H1 (cell line): ENCODE data around the gene LRRFIP1. TPM values are rescaled to one million over a fixed set of nuclear protein-coding genes. Genes with fewer than 3 reads are reported as not detected.
A peak's percentile ranks its signal among the peaks of the same experiment; 100 is the strongest.

Experiments
- CTCF ChIA-PET: fragments of 300-600 bp; sonication (Branson Sonifier 250); formaldehyde crosslinking; loops from one replicate; lab custom pipeline; 2021; ENCODE audit not compliant: partially characterized antibody; lab: Charles Lee
- POLR2A ChIA-PET: fragments of 300-600 bp; sonication (Branson Sonifier 250); formaldehyde crosslinking; loops from one replicate; lab custom pipeline; 2021; ENCODE audit warnings: inconsistent platforms; ENCODE audit not compliant: partially characterized antibody; lab: Charles Lee
- DNase-seq, 2 experiments: peaks; one replicate each; pipeline versions ENCODE4 v3.0.0 to v3.0.0-alpha.2; 2010 to 2022; ENCODE audit warnings: low spot score in 2 of 2, low read depth in 1 of 2, mixed read lengths in 1 of 2
- FAIRE-seq: peaks from 2 replicates; lab custom pipeline; 2011; peaks lifted over from hg19 to GRCh38; lab: Jason Lieb, UNC
- H2AFZ ChIP-seq: 2 replicates; pipeline ENCODE4 v1.8.1; 2012; ENCODE audit warnings: low read length, inconsistent platforms
- H2AK5ac ChIP-seq: 2 replicates; pipeline ENCODE4 v1.6.1; 2013; ENCODE audit warnings: low read depth, low read length
- H2BK120ac ChIP-seq: replicated peaks from 2 replicates; pipeline ENCODE3; 2013; ENCODE audit warnings: low read depth, low read length, inconsistent platforms
- H2BK12ac ChIP-seq: 2 replicates; pipeline ENCODE4 v1.6.1; 2013; ENCODE audit warnings: low read depth, low read length
- H2BK15ac ChIP-seq: 2 replicates; pipeline ENCODE4 v1.6.1; 2013; ENCODE audit warnings: low read length
- H2BK20ac ChIP-seq: 2 replicates; pipeline ENCODE4 v1.6.1; 2013; ENCODE audit warnings: low read length
- H2BK5ac ChIP-seq: 2 replicates; pipeline ENCODE4 v1.6.1; 2013; ENCODE audit warnings: low read depth, low read length
- H3K14ac ChIP-seq: 2 replicates; pipeline ENCODE4 v1.6.1; 2013; ENCODE audit warnings: inconsistent platforms; ENCODE audit not compliant: insufficient read length
- H3K18ac ChIP-seq: 2 replicates; pipeline ENCODE4 v1.6.1; 2013; ENCODE audit warnings: low read length; ENCODE audit errors: extremely low read depth
- H3K23ac ChIP-seq: 2 replicates; pipeline ENCODE4 v1.6.1; 2013; ENCODE audit warnings: inconsistent platforms; ENCODE audit not compliant: insufficient read length
- H3K23me2 ChIP-seq: 2 replicates; pipeline ENCODE4 v1.6.1; 2013; ENCODE audit warnings: low read depth, low read length
- H3K27ac ChIP-seq: 2 replicates; pipeline ENCODE4 v1.6.1; 2011; ENCODE audit warnings: low read depth, low read length, inconsistent platforms
- H3K27me3 ChIP-seq, 4 experiments: replicated peaks in 1 of 4; 1 replicate in 1 of 4; 2 replicates in 3 of 4; pipeline versions ENCODE4 v1.6.1 to v1.8.1; 2011 to 2013; ENCODE audit warnings: low read length in 3 of 4, mild to moderate bottlenecking in 3 of 4, inconsistent platforms in 2 of 4, mixed read lengths in 2 of 4, moderate library complexity in 1 of 4; ENCODE audit not compliant: control insufficient read depth in 3 of 4, insufficient read depth in 3 of 4; ENCODE audit errors: extremely low read depth in 1 of 4
- H3K36me3 ChIP-seq, 4 experiments: 2 replicates each; pipeline versions ENCODE4 v1.6.1 to v1.8.1; 2011 to 2013; ENCODE audit warnings: mild to moderate bottlenecking in 4 of 4, low read length in 3 of 4, moderate library complexity in 2 of 4, control low read depth in 1 of 4, inconsistent platforms in 1 of 4; ENCODE audit not compliant: insufficient read depth in 4 of 4, control insufficient read depth in 2 of 4
- H3K4ac ChIP-seq: replicated peaks from 2 replicates; pipeline ENCODE3; 2013; ENCODE audit warnings: low read length, low read depth, mixed read lengths, inconsistent platforms; ENCODE audit not compliant: insufficient read length
- H3K4me1 ChIP-seq, 4 experiments: replicated peaks in 1 of 4; 1 replicate in 1 of 4; 2 replicates in 3 of 4; pipeline versions ENCODE4 v1.6.1 to v1.8.1; 2011 to 2013; ENCODE audit warnings: low read length in 3 of 4, inconsistent platforms in 2 of 4, mixed read lengths in 1 of 4; ENCODE audit not compliant: insufficient read depth in 4 of 4, control insufficient read depth in 3 of 4
- H3K4me2 ChIP-seq, 2 experiments: 2 replicates each; pipeline versions ENCODE4 v1.6.1 to v1.8.1; 2011 to 2013; ENCODE audit warnings: low read depth in 2 of 2, low read length in 2 of 2, control low read depth in 1 of 2, inconsistent platforms in 1 of 2, mild to moderate bottlenecking in 1 of 2; ENCODE audit not compliant: insufficient read depth in 1 of 2
- H3K4me3 ChIP-seq, 4 experiments: fragments of 200-600, 300-600 bp in 1 of 4; sonication (generic), shearing (Covaris generic), sonication (Bioruptor Twin) in 1 of 4; 2 replicates each; pipeline versions ENCODE4 v1.5.1 to v1.8.1; 2011 to 2016; ENCODE audit warnings: low read length in 4 of 4, low read depth in 3 of 4, control low read depth in 2 of 4, inconsistent platforms in 2 of 4, mild to moderate bottlenecking in 2 of 4, mixed read lengths in 1 of 4, moderate library complexity in 1 of 4; ENCODE audit not compliant: insufficient read depth in 2 of 4; ENCODE audit errors: extremely low read depth in 1 of 4
- H3K56ac ChIP-seq: replicated peaks from 2 replicates; pipeline ENCODE3; 2013; ENCODE audit warnings: low read depth, mild to moderate bottlenecking, mixed read lengths, low read length, inconsistent platforms; ENCODE audit not compliant: insufficient read length
- H3K79me1 ChIP-seq: 2 replicates; pipeline ENCODE4 v1.6.1; 2013; ENCODE audit warnings: low read depth, low read length, control low read depth
- H3K79me2 ChIP-seq, 2 experiments: 2 replicates each; pipeline versions ENCODE4 v1.6.1 to v1.8.1; 2012 to 2013; ENCODE audit warnings: low read length in 2 of 2, mild to moderate bottlenecking in 2 of 2, inconsistent platforms in 1 of 2; ENCODE audit not compliant: insufficient read depth in 2 of 2, control insufficient read depth in 1 of 2
- H3K9ac ChIP-seq, 4 experiments: replicated peaks in 1 of 4; 1 replicate in 1 of 4; 2 replicates in 3 of 4; pipeline versions ENCODE4 v1.6.1 to v1.8.1; 2011 to 2013; ENCODE audit warnings: low read depth in 3 of 4, low read length in 3 of 4, control low read depth in 2 of 4, mild to moderate bottlenecking in 2 of 4, moderate library complexity in 2 of 4, inconsistent platforms in 1 of 4; ENCODE audit errors: extremely low read depth in 1 of 4
- H3K9me3 ChIP-seq, 2 experiments: 2 replicates each; pipeline versions ENCODE4 v1.6.1 to v1.8.1; 2012 to 2013; ENCODE audit warnings: mild to moderate bottlenecking in 2 of 2, moderate library complexity in 2 of 2, control low read depth in 1 of 2, inconsistent platforms in 1 of 2, low read depth in 1 of 2, low read length in 1 of 2, mixed read lengths in 1 of 2; ENCODE audit not compliant: insufficient read depth in 2 of 2
- H4K20me1 ChIP-seq, 2 experiments: replicated peaks in 1 of 2; 2 replicates each; pipeline versions ENCODE3 to v1.8.1; 2011 to 2013; ENCODE audit warnings: inconsistent platforms in 2 of 2, low read length in 2 of 2, mild to moderate bottlenecking in 1 of 2; ENCODE audit not compliant: insufficient read depth in 2 of 2, control insufficient read depth in 1 of 2
- H4K5ac ChIP-seq: 2 replicates; pipeline ENCODE4 v1.6.1; 2013; ENCODE audit warnings: low read length, low read depth, mixed read lengths, inconsistent platforms; ENCODE audit not compliant: insufficient read length
- H4K8ac ChIP-seq: 2 replicates; pipeline ENCODE4 v1.8.0; 2013; ENCODE audit warnings: mild to moderate bottlenecking, moderate library complexity, low read length, inconsistent platforms; ENCODE audit not compliant: insufficient read depth; ENCODE audit errors: extremely low read depth
- H4K91ac ChIP-seq: replicated peaks from 2 replicates; pipeline ENCODE3; 2013; ENCODE audit warnings: low read length, mixed read lengths, inconsistent platforms; ENCODE audit not compliant: insufficient read length
- BCL11A ChIP-seq, 2 experiments: IDR thresholded peaks; one replicate each; pipeline ENCODE4 v1.6.1; 2011; ENCODE audit warnings: low read depth in 2 of 2, low read length in 2 of 2, mild to moderate bottlenecking in 2 of 2
- CEBPB ChIP-seq: IDR thresholded peaks from 2 replicates; pipeline ENCODE4 v1.6.1; 2012; ENCODE audit warnings: low read depth, low read length
- CTBP2 ChIP-seq: IDR thresholded peaks from 2 replicates; pipeline ENCODE4 v1.7.0; 2011; ENCODE audit warnings: borderline replicate concordance, mild to moderate bottlenecking, moderate library complexity, mixed read lengths, low read length; ENCODE audit not compliant: insufficient read depth, insufficient read length
- CTCF ChIP-seq, 3 experiments: IDR thresholded peaks; 1 replicate in 2 of 3; 2 replicates in 1 of 3; pipeline versions ENCODE4 v1.5.1 to v1.6.1; 2011; ENCODE audit warnings: low read length in 3 of 3, mild to moderate bottlenecking in 3 of 3, inconsistent platforms in 2 of 3, low read depth in 1 of 3, moderate library complexity in 1 of 3; ENCODE audit not compliant: insufficient read depth in 1 of 3; ENCODE audit errors: control extremely low read depth in 1 of 3
- GABPA ChIP-seq: IDR thresholded peaks from 2 replicates; pipeline ENCODE4 v1.6.1; 2011; ENCODE audit warnings: mild to moderate bottlenecking, low read length, moderate library complexity, borderline replicate concordance; ENCODE audit not compliant: insufficient read depth
- GTF2F1 ChIP-seq: IDR thresholded peaks from 2 replicates; pipeline ENCODE4 v1.6.1; 2012; ENCODE audit warnings: low read depth, low read length, improper control_type of control experiment, borderline replicate concordance
- RXRA ChIP-seq: IDR thresholded peaks from 2 replicates; pipeline ENCODE4 v1.6.1; 2011; ENCODE audit warnings: low read depth, mild to moderate bottlenecking, low read length, moderate library complexity; ENCODE audit not compliant: insufficient read depth
- SP2 ChIP-seq: IDR thresholded peaks from 2 replicates; pipeline ENCODE4 v1.6.1; 2012; ENCODE audit warnings: mild to moderate bottlenecking, low read length, inconsistent platforms
- WGBS, 2 experiments: shearing (Covaris generic) in 1 of 2; methylation state at CpG; one replicate each; pipeline versions ENCODE4 v1.1.6 to v1.1.7; 2013 to 2015; ENCODE audit warnings: low lambda C conversion rate in 2 of 2, mixed read lengths in 2 of 2, inconsistent platforms in 1 of 2, low coverage in 1 of 2, missing lambda C conversion rate in 1 of 2; ENCODE audit not compliant: insufficient replicate concordance in 2 of 2, insufficient coverage in 1 of 2, insufficient read length in 1 of 2; ENCODE audit errors: extremely low coverage in 1 of 2, missing lambda C conversion rate in 1 of 2; 5-methylcytosine and 5-hydroxymethylcytosine counted together
- polyA plus RNA-seq, 7 experiments: library from polyadenylated mRNA; depleted of rRNA in 3 of 7; stranded (reverse) in 5 of 7; unstranded in 2 of 7; fragments of >200 nt in 5 of 7; fragments of 200-250 nt in 2 of 7; gene quantifications; 1 replicate in 5 of 7; 2 replicates in 1 of 7; 4 replicates in 1 of 7; pipeline versions ENCODE4 v1.2.1 to v1.2.3, GENCODE V29; 2011 to 2013; ENCODE audit warnings: missing spikeins in 2 of 7, mixed read lengths in 2 of 7
- total RNA-seq: library from RNA; stranded (reverse); fragmentation: NEBNext Ultra II Directional; extraction: Animal tissue kit (Norgen Biotek cat#: 25700); gene quantifications from 2 replicates; pipeline ENCODE4 v1.2.1, GENCODE V29; 2021

Gene LRRFIP1
- total and polyA plus RNA-seq, 2 of the 8 experiments (the other 6 are each of a cell fraction or from before 2014, with no cell fraction given) = 12.1 to 75.8 TPM

GRCh38 chr2:237631801-237632585, 4.6 kb downstream of the LRRFIP1 start:
- no peak overlapping the region for H2BK15ac ChIP-seq
- ChIA-PET POLR2A (interaction anchor here (0.7 to 1.7 kb wide), 2 partner anchors 8 to 35 kb away, joined by 3 read pairs; no protein-coding TSS in a partner anchor), CTCF (interaction anchor here (0.7 to 1.2 kb wide), 3 partner anchors 18 to 48 kb away, joined by 3 read pairs; no protein-coding TSS in a partner anchor)
- peaks cover 3% of the 10 kb centered on the region for H3K23me2 ChIP-seq
- no peak overlapping the region for H3K23ac ChIP-seq
- peaks cover 0 to 2% of the 10 kb centered on the region in 2 experiments for H4K20me1 ChIP-seq
- H4K8ac ChIP-seq = no peak overlapping the region
- no peak overlapping the region for H3K14ac ChIP-seq
- peaks cover 0 to 12% of the 10 kb centered on the region in 2 experiments; a peak in 3 of 4 replicates for H3K79me2 ChIP-seq
- no peak overlapping the region for H2AK5ac ChIP-seq
- FAIRE-seq = no peak
- no peak overlapping the region for H3K56ac ChIP-seq
- H3K4me1 ChIP-seq = peaks cover 3 to 8% (median 6%) of the 10 kb centered on the region in 4 experiments; a peak in 5 of 7 replicates
- H2BK20ac ChIP-seq = no peak overlapping the region
- H3K4ac ChIP-seq = no peak overlapping the region
- H3K27ac ChIP-seq = no peak overlapping the region
- no peak overlapping the region for H3K4me2 ChIP-seq
- no peak for DNase-seq
- H3K18ac ChIP-seq = no peak overlapping the region
- H2BK5ac ChIP-seq = 0 out of 2 replicates have a peak overlapping the region, but pooled peaks have one; percentile 12
- H3K27me3 ChIP-seq = peaks cover 0 to 10% (median 7%) of the 10 kb centered on the region in 4 experiments; a peak in 6 of 7 replicates
- peaks cover 0 to 3% of the 10 kb centered on the region in 2 experiments; a peak in 1 of 4 replicates for H3K9me3 ChIP-seq
- H3K9ac ChIP-seq = no peak overlapping the region
- H2AFZ ChIP-seq = no peak overlapping the region
- WGBS, 2 experiments = 92% methylated on average over 19 of the region's 19 CpGs; no CpG with 5 or more reads in 1 of the 2 experiments
- no peak overlapping the region for H2BK120ac ChIP-seq
- H4K91ac ChIP-seq = no peak overlapping the region
- H2BK12ac ChIP-seq = no peak overlapping the region
- peaks cover 11% of the 10 kb centered on the region for H3K79me1 ChIP-seq
- H3K36me3 ChIP-seq = peaks cover 0 to 4% (median 0%) of the 10 kb centered on the region in 4 experiments; a peak in 2 of 8 replicates
- no peak overlapping the region for H4K5ac ChIP-seq
- H3K4me3 ChIP-seq = no peak overlapping the region
- TF ChIP-seq GTF2F1 (no peak), SP2 (no peak), CTCF (IDR thresholded peaks at IDR 0.05; ENCODE audit: control extremely low read depth in 1 of 3, insufficient read depth in 1 of 3, low read depth in 1 of 3, low read length in 3 of 3) (no peak), BCL11A (IDR thresholded peaks at IDR 0.05; ENCODE audit: low read depth in 2 of 2, low read length in 2 of 2) (no peak), GABPA (no peak), CEBPB (no peak), CTBP2 (no peak), RXRA (no peak)
